OCI-M1 (cell line): ENCODE data around the gene KAZN.

Experiments
- DNase-seq: peaks from one replicate; lab custom pipeline; 2025; lab: John Stamatoyannopoulos, UW

Gene KAZN

DNA sequence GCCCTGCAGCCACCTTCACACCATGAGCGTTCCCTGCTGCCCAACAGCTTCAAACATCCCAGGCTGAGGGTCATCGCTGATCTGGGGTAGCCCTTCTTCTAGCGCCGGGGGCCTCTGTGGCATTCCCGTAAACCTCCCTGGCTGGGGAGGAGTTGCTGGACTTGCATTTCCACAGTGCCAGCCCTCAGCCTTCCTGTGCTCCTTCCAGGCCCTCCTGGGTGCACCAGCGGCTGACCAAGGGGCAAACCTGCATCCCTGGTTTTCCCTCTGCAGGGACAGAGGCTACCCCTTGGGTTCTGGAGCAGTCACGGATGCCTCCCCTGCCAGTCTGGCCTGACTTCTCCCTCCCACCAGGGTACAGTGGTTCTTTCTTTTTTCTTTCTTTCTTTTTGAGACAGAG lies 336.4 kb downstream of the KAZN start:
- DNase-seq = no peak

DNA sequence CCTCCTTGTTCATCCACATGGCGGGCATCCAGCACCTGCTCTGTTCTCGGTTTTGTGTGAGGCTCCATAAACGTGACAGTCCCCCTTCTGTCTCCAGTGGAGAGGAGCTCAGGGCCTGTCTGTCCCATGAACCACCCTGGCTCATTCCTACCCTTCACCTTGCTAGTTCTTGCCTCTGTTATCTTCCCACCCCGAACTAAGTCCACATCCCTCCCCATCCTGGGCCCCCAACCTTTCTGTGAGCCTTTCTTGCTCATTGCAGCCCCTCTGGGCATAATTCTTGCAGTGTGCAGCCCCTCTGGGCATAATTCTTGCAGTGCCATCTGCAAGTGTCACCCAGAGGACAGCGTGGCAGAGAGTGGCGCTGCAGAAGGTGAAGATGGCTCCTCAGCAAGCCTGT lies 338.3 kb downstream of the KAZN start:
- no peak for DNase-seq

DNA sequence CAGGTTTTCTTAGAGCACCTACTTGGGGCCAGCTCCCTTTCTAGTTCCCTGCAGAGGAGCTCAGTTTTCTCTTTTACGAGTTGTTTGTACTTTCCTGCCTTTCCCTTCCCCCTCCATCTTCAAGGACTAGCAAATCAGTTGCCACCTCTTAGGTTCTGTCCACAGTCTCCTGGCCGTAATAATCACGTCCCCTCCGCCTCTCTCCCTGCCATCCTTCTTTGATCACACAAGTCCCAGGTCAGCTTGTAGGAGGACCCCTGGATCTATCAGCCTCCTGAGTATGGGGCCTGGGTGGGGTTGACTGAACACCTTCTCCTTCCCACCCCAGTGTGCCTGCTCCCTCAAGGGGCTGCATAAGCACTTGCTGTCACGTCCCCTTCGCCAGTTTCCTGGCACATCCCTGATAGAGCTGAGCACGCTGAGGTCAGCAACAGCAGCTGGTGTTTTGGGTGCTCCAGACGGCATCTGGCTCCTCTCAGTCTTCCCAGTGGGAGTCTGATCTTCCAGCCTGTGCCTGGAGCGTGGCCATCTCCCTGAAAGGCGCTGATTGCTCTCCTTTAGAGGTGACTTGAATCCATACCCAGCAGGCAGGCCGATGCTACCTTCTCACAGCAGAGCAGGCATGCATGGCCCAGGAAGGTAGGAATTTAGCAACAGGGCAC lies 338.9 kb downstream of the KAZN start:
- DNase-seq = no peak

DNA sequence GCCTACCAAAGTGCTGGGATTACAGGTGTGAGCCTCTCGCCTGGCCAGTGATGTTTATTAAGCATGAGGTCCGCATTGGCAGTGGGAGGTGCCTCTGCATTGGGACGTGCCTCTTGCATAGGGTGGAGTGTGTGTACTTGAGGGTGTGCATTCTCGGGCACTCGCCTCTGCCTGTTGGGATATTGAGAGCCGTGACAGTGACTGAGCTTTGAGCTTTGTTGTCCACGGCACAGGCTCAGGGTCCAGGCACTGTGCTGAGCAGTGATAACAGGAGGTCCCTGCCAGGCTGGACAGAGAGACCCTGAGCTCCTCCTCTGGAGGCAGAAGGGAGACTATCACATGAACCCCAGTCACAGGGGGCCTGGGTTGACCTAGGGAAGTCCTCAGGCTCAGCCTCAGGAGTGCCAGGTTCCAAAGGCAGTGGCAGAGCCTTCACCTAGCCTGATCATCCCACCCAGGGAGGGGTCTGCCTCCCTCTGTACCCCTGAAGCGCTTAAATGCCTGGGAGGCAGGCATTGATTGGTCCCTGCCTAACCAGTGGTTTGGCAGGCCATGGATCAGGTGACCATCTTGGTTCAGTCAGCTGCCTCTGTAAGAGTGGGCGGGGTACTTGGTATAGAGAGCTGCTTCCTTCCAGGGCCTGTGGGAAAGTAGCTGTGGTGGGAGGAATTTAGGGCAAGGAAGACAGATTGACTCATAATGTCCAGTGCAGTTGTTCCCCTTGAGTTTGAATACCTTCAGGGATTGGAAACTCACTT lies 341.2 kb downstream of the KAZN start:
- DNase-seq = no peak

DNA sequence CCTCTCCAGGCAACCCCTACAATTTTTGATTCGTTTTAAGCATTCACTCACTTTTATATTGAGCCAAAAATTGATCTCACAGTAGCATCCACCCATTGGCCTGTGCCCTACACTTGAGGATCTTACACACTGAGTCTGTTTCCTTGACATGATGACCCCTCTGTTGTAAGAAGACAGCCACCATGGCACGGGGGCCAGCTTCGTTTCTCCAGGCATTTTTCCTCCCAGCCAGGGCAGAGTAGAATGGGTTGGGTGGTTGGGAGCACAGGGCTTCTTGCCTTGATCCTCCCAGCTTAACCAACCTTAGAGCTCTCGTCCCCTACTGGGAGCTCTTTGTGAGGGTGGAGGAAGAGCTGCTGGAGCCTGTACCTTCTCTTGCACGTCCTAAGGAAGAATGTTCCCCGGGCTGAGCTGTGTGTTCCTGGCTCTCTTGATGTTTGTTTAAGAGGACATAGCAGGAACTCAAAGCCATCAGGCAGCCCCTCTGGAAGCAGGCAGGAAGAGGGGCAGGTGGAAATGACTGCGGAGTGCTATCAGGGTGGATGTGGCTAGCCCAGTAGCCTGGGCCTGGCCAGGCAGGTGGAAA lies 341.9 kb downstream of the KAZN start:
- no peak for DNase-seq

DNA sequence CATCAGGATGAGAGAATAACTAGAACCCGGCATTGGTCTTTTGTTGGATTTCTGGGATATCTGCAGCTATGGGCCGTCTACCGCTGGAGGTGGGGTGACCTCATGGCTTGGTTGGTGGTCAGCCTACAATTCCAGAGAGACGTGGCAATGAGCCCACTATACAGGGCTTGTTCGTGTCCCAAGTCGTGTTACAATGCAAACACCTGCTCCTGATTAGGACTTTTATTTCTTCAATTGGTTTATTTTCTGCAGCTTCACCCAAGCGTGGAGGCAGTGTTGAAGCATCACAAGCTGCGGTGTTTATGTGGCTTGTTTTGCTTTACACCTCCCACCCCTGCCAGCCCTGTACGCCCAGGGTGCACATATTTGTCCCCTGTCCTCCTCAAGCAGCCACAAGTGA lies 343.4 kb downstream of the KAZN start:
- no peak for DNase-seq

DNA sequence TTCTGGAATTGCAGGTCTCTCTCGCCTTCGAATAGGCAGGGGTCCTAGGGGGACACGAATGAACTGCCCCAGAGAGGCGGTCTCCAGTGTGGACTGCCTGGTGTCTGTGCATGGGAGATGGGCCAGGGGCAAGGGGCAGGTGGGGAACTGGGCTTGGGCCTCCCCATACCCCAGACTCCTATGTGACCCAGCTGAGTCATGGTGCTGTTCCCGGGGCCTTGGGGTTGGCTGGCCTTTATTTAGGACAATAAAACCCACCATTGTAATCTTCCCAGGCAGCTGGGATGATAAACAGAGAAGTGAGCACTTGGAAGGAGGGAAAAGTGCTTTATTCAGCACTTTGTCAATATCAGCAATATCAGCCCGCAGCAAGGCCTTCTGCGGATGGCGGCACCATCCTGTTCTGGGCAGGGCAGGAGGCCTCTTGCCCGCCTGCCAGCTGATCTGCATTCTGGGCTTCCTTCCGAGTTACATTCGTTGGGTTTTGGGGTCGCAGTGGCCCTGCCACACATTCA lies 346.0 kb downstream of the KAZN start:
- DNase-seq = no peak

DNA sequence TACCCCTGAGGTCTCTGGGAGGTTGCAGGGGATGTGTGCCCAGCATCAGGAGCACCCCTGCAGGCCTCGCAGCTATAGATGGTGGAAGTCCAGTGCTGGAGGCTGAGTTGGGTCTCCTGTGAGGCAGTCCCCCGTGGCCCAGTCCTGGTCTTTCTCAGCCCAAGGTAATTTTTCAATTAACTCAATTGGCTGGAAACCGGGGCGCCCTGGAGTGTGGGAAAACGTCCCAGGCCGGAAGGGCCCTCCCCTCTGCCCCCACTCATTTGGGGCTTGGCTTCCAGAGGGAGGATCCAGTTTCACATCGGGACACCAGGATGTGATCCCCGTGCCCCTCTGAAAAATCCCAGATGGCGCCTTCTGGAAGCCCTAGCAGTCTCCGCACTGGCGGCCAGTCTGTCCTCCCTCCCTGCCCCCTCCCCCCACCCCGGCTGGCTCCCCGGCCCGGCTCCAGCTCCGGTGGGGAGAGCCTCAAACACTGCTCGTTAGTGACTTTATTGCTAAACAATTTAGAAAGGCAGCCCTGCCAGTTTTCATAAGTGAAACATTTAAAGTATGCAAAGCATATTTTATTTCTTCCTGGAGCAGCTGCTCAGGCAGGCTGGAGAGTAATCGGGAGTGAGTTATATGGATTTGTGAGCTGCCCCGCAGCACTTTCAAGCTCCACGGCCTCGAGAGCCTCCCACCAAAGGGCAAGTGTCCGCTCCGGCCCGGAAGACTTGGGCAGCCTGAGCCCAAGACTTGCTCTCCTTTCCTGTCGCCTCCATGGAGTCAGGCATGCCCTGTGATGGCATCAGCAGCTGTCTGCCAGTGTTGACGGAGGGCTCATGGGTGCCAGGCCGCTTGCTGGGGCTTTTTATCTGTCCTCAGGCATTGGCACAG lies 346.9 kb downstream of the KAZN start:
- DNase-seq = no peak

DNA sequence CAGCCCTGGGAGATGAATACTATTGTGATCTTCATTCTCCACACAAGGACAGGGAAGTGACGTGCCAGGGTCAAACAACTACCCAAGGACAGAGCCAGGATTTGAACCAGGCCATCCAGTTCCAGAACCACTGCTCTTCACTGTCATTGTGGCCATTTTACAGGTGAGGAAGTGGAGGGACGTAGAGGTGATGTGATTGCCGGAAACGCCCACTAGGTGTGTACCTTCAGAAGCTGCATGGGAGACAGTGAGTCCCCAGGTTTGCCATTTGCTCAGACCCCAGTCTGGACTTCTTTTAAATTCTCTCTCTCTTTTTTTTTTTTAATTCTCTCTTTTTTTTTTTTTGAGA lies 347.5 kb downstream of the KAZN start:
- no peak for DNase-seq

DNA sequence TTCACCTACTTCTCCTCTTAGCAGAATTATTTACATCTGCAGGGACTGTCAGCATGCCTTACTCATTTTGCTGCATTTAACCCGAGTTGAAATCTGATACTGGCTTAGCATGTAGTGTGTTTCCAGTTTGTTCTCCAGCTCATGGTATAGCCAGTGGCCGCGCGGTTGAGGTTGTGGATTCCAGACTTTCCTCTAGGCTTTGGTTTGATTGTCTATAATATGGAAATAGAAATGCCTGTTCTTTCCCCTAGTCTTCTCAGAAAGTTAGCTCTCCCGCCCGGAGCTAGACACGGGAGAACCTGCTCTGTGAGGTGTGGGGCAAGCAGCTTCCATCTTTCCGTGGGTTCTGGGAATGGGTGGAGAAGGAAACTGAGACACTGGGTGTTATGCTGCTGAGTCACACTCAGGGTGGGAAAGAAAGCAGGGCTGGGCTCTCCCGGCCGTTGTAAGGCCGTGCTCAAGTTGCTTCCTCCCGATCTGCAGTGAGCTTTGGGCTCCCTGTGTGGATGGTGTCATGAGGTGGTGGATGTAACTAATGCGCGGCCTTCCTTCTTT lies 348.3 kb downstream of the KAZN start:
- no peak for DNase-seq

DNA sequence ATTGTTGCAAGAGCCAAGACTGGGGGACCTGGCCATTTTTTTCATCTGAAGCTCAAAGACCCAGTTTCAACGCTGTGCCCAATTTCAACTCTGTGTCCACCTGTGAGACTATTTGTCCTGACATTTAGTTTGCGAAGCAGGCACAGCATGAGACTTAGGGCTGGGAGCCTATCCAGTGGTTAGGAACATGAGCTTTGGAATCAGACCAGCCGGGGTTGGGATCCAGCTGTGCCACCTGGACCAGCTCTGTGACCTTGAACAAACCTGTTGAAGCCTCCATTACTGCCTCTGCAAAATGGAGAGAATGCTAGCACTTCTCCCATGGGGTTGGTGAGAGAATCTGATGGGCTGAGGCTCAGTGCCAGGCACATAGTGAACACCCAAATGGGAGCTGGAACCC lies 348.9 kb downstream of the KAZN start:
- DNase-seq = no peak

DNA sequence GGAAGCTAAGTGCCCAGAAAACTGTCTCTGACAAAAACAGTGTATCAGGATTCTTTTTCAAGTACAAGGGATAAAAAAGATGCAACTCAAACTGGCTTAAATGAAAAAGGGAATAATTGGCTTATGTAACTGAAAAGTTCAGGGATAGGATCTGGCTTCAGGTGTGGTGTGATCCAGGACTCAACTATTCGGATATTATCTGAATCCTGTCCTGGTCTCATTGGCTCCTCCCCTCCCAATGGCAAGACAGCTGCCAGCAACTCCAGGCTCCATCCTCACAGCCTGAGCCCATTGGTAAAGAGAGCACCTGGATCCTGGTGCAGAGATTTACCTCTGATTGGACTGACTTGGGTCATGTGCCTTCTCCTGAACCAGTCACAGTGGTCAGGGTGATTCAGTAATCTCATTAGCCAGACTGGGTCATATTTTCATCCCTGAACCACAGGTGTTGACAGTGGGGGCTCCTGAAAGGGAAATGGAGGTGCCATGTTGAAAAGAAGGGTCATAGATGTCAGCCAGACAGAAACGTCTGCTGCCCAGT lies 349.7 kb downstream of the KAZN start:
- DNase-seq = no peak

DNA sequence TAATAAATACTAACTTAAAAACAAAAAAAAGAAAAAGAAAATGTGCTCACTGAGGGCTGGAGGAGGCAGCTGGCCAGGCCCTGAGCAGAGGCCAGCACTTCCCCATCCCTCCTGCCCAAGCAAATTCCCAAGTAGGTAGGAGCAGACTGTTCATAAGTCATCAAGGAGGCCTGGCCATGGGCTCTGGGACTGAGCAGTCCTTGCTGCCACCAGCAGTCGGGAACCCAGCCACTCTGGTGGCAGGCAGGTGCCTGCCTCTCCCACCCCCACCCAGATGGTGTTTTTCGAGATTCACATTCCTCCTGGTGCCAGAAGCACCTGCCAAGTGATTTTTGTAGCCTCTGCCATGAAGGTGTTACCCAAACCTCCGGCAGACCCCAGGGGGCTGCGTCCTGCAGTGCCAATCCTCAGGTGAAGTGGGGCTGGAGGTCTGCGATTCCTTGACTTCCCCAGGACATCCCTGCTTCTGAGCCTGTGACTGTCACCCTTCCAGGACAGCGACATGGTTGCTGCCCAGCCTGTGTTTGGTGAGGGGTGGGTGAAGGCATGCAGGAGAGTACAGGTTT lies 350.9 kb downstream of the KAZN start:
- DNase-seq = no peak

DNA sequence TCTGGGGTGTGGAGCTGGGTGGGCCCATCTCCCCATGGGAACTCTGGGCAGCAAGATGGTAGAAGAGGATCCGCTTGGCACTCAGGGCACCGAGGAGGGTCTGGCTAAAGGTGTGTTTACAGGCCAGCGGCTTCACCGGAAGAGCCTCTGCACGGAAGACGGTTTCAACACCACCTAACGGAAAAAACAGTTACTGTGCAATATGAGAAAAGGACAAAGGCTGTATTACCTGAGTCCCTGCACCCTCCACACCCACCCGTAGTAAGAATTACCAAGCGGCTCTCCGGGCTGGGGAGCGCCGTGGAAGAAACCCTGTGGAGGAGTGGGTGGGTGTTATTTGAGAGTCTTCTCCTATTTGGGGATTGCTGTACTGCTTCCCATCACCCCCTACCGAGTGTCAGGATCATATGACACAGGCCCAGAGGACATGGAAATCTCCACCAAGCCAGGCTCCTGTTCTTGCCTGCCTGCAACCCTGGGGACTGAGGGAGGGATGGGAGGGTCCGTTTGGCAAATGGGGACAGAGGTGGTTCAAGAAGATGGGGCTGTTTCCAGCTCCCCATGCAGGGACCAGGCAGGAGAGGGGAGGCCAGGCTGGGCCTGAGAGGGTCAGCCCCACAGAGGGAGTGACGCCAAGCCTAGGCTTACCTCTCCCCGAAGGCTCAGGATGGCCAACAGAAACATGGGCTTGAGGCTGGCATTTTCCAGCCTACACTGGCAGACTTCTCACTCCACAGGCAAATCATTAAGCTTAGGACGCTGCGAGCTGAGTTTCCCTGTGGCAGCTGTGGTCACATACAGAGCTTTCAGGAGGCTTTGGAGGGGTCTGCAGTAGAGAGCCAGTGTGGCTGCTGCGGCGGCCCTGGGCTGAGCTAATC lies 351.6 kb downstream of the KAZN start:
- no peak for DNase-seq

DNA sequence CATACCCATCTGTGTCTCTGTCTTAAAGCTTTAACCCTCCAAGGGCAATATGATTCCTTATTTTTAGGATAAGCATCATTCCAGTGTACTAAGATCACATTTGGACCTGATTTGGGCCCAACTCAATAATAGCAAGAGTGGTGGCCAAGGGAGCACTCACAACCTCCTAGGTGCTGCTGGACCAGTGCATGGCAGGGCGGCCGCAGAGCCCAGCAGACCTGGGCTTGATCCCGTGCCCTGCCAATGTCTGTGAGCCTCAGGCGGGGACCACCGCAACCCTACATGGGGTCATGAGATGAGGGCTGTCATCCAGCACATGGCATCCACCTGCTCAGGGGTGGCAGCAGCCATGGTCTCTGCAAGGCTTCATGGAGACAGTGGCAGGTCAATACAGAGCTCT lies 353.3 kb downstream of the KAZN start:
- DNase-seq = no peak

DNA sequence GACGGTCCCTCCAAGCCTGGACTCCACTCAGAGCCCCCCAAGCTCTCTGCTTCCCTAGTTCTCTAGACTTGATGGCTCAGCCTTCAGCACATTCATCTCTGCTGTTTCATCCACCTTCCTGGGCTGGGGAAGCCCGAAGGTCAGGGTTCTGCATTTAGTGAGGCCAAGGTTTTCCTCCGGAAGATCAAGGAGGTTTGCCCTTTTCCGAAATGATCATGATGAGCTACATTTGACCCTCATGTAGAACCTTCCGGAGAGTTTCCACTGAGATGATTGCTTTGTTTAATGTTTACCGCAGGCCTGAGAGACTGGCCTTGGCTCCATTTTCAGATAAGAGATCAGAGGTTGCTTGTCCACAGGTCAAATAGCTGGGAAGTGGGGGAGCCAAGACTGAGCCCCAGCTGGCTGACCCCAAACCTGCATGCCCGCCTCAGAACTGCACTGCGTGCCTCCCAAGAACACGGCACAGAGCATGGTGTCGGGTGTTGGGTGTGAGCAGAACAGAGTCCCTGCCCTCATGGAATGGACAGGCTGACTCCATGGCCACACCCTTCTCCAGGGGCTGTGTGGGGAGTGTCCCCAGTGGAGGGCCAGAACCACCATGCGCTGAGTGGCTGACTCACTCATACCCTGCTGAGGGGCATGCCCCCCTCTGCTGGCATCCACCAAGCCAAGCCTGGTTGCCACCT lies 354.3 kb downstream of the KAZN start:
- DNase-seq = no peak

DNA sequence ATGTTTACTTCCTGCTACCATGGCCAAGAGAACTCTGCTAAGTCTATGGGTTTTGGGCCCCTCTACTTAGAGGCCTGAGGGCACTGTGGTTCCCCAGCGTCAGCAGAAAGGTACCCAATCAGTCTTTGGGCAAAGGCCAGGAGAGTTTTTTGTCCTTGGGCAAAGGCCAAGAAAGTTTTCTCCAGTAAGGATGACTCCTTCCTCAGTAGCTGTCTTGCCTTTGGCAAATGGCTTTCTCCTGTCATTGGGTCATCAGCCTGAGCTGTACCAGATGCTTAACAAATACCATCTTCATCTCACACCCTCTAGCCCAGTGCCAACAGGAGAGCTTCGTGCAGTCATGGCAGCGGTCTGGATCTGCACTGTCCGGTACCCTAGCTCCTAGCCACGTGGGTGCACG lies 355.7 kb downstream of the KAZN start:
- DNase-seq = no peak

DNA sequence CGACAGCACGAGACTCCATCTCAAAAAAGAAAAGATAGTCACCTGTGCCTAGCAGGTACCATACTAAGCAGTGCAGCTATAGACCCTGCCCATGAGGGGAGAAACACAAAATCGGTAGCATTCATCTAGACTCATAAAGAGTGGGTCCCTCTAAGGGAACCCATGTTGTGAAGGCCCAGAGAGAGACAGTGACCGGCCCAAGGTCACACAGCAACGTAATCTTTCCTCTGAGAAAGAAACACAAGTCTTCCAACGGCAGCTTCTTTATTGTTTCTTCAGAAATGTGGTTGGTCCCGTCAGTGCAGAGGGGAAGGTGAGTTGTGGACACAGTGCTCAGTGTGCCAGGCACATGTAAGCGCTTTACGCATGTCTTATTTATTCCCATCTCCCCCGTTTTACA lies 356.4 kb downstream of the KAZN start:
- no peak for DNase-seq

DNA sequence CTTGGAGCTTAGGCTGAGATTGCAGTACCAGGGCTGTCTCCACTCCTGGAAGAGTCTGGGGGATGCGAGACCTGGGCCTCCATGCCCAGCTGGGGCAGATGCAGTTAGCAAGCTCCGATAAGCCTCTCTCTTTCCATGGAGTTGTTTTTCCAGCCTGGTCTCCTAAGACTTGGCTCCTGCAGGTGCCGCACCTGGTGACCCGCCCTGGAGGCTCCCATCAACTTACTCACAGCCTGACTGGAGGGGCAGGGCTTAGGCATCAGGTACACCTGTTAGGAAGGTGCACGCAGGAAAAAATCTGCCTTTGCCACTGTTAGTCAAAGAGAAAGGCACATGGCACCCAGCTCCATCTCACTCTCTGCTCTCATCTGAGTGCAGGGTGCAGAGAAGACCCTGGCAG lies 356.9 kb downstream of the KAZN start:
- DNase-seq = no peak

DNA sequence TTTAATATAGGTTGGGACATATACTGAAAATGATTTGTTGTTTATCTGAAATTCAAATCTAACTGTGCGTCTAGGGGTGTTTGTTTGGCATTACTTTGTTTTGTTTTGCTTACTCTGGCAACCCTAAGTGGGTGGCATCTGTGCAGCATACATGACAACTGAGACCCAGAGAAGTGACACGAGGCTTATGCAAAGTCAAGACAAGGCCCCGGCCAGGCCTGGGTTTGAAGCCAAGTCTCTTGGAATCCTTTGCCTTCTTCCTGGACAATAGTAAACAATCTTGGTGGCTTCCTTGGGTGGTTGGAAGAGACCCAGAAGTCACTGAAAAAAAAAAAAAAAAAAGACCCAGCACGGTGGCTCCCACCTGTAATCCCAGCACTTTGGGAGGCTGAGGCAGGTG lies 357.5 kb downstream of the KAZN start:
- DNase-seq = no peak
